ENCODE results near the gene CDR2.

The CDR2 gene

GRCh38 chr16:22359679-22360078 lies 14.7 kb downstream of the CDR2 start:
- H3K4me3 ChIP-seq (ENCODE audit: low read depth, low read length): no peak overlapping the region
- TF ChIP-seq, protein P1, sequence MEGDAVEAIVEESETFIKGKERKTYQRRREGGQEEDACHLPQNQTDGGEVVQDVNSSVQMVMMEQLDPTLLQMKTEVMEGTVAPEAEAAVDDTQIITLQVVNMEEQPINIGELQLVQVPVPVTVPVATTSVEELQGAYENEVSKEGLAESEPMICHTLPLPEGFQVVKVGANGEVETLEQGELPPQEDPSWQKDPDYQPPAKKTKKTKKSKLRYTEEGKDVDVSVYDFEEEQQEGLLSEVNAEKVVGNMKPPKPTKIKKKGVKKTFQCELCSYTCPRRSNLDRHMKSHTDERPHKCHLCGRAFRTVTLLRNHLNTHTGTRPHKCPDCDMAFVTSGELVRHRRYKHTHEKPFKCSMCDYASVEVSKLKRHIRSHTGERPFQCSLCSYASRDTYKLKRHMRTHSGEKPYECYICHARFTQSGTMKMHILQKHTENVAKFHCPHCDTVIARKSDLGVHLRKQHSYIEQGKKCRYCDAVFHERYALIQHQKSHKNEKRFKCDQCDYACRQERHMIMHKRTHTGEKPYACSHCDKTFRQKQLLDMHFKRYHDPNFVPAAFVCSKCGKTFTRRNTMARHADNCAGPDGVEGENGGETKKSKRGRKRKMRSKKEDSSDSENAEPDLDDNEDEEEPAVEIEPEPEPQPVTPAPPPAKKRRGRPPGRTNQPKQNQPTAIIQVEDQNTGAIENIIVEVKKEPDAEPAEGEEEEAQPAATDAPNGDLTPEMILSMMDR (IDR thresholded peaks at IDR 0.05; ENCODE audit: borderline replicate concordance, insufficient read depth, low read depth, low read length): no peak

- no peak overlapping the region for H3K4me3 ChIP-seq (ENCODE audit: low read depth, low read length)
- TF ChIP-seq, protein P1 (IDR thresholded peaks at IDR 0.05; ENCODE audit: borderline replicate concordance, insufficient read depth, low read depth, low read length): no peak
Observed at GRCh38 chr16:22358000-22358399, 16.4 kb downstream of the CDR2 start.

- no peak overlapping the region for H3K4me3 ChIP-seq (ENCODE audit: low read depth, low read length)
- TF ChIP-seq, protein P1 (IDR thresholded peaks at IDR 0.05; ENCODE audit: borderline replicate concordance, insufficient read depth, low read depth, low read length): no peak
Observed at GRCh38 chr16:22357635-22357971, 16.8 kb downstream of the CDR2 start.

GRCh38 chr16:22356930-22357634 lies 17.3 kb downstream of the CDR2 start:
- TF ChIP-seq, protein P1 (IDR thresholded peaks at IDR 0.05; ENCODE audit: borderline replicate concordance, insufficient read depth, low read depth, low read length): no peak
- H3K4me3 ChIP-seq (ENCODE audit: low read depth, low read length): no peak overlapping the region

DNA sequence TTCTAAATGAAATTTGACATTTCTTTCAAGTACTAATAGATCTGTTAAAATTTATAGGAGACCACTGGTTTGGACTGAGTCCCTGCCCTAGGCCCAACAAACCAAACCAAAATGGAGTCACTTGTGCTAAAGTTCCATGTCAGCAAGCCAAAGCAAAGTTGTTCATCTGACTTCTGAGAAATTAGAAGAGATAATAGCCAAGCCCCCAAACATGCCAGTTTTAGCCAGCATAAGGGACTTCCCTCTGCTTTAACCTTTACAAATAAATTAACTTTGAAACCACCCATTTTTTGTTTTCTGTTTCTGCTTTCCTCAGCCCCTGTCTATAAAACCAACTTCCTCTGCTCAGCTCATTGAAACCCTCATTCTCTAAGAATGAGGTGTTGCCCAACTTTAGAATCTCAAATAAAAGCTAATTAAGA lies 18.9 kb downstream of the CDR2 start:
- H3K4me3 ChIP-seq (ENCODE audit: low read depth, low read length): no peak overlapping the region
- TF ChIP-seq, protein P1 (IDR thresholded peaks at IDR 0.05; ENCODE audit: borderline replicate concordance, insufficient read depth, low read depth, low read length): no peak

- TF ChIP-seq, protein P1 (IDR thresholded peaks at IDR 0.05; ENCODE audit: borderline replicate concordance, insufficient read depth, low read depth, low read length): no peak
- H3K4me3 ChIP-seq (ENCODE audit: low read depth, low read length): no peak overlapping the region
Observed at GRCh38 chr16:22353933-22354541, 20.4 kb downstream of the CDR2 start.
